HL-60 (cell line): Measurements from ENCODE around the gene STRIP2.

Experiments used
- DNase-seq, 2 experiments: peaks; one replicate each; pipeline ENCODE4 v3.0.0-alpha.2; 2010 to 2020; ENCODE audit warnings: low read depth in 1 of 2, low spot score in 1 of 2
- H3K27ac ChIP-seq: fragments of 250-450 bp; sonication (Bioruptor Pico); replicated peaks from 2 replicates; pipeline ENCODE4 v1.5.1; 2020; ENCODE audit warnings: mild to moderate bottlenecking, moderate library complexity
- H3K27me3 ChIP-seq: fragments of 250-450 bp; sonication (Bioruptor Pico); 2 replicates; pipeline ENCODE4 v1.5.1; 2021; ENCODE audit warnings: mild to moderate bottlenecking, moderate library complexity; ENCODE audit not compliant: insufficient read depth, poor library complexity, severe bottlenecking
- H3K4me3 ChIP-seq: replicated peaks from 2 replicates; pipeline ENCODE4 v1.5.1; 2011; ENCODE audit warnings: mild to moderate bottlenecking, control low read depth, low read length; ENCODE audit not compliant: insufficient read depth
- GABPA ChIP-seq: IDR thresholded peaks from 2 replicates; pipeline ENCODE4 v1.6.1; 2012; ENCODE audit warnings: low read depth
- POLR2AphosphoS5 ChIP-seq: IDR thresholded peaks from 2 replicates; pipeline ENCODE4 v1.6.1; 2012; ENCODE audit warnings: low read depth
- SPI1 ChIP-seq: IDR thresholded peaks from 2 replicates; pipeline ENCODE4 v1.6.1; 2012; ENCODE audit warnings: low read depth, mild to moderate bottlenecking, borderline replicate concordance
- TF ChIP-seq, protein P1 (sequence below): IDR thresholded peaks from one replicate; pipeline ENCODE4 v1.5.1; 2011; ENCODE audit warnings: low read length, control low read depth, inconsistent platforms; ENCODE audit not compliant: insufficient read depth
- TF ChIP-seq, protein P2 (sequence below): IDR thresholded peaks from 2 replicates; pipeline ENCODE4 v1.6.1; 2012; ENCODE audit warnings: low read depth; ENCODE audit not compliant: insufficient replicate concordance

The STRIP2 gene

DNA sequence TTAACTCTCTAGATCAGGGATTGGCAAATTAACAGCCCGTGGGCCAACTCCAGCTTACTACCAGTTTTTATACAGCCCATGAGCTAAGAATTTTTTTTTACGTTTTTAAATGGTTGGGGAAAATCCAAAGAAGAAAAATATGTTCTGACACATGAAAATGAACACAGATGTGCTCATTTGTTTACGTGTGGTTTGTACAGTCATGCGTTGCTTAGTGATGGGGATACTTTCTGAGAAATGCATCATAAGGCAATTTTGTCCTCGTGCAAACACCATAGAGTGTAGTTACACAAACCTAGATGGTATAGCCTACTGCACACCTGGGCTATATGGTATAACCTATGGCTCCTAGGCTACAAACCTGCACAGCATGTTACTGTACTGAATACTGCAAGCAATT lies 59.8 kb downstream of the STRIP2 start:
- Histone ChIP-seq H3K27ac (no peak overlapping the region), H3K4me3 (no peak overlapping the region), H3K27me3 (no peaks in the 10 kb centered on the region)
- TF ChIP-seq, protein P1, sequence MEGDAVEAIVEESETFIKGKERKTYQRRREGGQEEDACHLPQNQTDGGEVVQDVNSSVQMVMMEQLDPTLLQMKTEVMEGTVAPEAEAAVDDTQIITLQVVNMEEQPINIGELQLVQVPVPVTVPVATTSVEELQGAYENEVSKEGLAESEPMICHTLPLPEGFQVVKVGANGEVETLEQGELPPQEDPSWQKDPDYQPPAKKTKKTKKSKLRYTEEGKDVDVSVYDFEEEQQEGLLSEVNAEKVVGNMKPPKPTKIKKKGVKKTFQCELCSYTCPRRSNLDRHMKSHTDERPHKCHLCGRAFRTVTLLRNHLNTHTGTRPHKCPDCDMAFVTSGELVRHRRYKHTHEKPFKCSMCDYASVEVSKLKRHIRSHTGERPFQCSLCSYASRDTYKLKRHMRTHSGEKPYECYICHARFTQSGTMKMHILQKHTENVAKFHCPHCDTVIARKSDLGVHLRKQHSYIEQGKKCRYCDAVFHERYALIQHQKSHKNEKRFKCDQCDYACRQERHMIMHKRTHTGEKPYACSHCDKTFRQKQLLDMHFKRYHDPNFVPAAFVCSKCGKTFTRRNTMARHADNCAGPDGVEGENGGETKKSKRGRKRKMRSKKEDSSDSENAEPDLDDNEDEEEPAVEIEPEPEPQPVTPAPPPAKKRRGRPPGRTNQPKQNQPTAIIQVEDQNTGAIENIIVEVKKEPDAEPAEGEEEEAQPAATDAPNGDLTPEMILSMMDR, result no peak
- TF ChIP-seq POLR2AphosphoS5 (no peak), GABPA (no peak), SPI1 (no peak)
- TF ChIP-seq, protein P2, sequence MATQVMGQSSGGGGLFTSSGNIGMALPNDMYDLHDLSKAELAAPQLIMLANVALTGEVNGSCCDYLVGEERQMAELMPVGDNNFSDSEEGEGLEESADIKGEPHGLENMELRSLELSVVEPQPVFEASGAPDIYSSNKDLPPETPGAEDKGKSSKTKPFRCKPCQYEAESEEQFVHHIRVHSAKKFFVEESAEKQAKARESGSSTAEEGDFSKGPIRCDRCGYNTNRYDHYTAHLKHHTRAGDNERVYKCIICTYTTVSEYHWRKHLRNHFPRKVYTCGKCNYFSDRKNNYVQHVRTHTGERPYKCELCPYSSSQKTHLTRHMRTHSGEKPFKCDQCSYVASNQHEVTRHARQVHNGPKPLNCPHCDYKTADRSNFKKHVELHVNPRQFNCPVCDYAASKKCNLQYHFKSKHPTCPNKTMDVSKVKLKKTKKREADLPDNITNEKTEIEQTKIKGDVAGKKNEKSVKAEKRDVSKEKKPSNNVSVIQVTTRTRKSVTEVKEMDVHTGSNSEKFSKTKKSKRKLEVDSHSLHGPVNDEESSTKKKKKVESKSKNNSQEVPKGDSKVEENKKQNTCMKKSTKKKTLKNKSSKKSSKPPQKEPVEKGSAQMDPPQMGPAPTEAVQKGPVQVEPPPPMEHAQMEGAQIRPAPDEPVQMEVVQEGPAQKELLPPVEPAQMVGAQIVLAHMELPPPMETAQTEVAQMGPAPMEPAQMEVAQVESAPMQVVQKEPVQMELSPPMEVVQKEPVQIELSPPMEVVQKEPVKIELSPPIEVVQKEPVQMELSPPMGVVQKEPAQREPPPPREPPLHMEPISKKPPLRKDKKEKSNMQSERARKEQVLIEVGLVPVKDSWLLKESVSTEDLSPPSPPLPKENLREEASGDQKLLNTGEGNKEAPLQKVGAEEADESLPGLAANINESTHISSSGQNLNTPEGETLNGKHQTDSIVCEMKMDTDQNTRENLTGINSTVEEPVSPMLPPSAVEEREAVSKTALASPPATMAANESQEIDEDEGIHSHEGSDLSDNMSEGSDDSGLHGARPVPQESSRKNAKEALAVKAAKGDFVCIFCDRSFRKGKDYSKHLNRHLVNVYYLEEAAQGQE, result no peak
- no peak for DNase-seq

DNA sequence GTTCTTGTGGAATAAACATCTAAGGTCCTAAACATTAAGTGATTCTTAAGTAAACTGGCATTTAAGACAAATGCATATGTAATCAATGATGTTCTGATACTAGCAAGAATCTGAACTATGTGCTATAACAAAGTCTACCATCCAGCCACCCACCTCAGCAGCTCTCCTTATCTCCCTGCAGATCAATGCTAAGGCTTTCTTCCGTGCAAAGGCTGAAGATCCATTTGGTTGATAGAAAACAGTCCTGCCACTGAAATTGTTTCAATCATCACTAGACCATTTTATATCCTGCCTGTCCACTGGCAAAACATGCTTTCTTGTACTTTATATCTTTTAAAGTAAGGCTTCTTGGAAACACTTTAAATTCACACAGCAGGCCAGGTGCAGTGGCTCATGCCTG lies 61.8 kb downstream of the STRIP2 start:
- Histone ChIP-seq H3K4me3 (no peak overlapping the region), H3K27me3 (no peaks in the 10 kb centered on the region), H3K27ac (no peak overlapping the region)
- no peak for DNase-seq
- TF ChIP-seq GABPA (no peak), SPI1 (no peak)

DNA sequence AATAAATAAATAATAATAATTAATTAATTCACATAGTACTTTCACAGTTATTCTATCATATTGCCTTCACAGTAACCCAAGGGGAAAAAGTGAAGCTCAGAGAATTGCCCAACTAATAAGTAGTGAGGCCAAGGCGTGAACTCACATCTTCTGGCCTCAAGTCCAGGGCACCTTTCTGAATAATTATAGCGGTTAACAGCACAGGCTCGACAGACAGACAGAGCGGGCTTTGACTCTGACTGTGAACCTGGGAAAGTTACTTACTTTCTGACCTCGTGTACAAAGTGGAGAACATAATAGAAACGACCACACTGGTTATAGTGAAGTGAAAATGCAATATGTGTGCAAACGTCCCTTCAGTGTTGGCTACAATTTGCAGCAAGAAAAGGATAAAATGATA lies 62.4 kb downstream of the STRIP2 start:
- DNase-seq, result no peak

DNA sequence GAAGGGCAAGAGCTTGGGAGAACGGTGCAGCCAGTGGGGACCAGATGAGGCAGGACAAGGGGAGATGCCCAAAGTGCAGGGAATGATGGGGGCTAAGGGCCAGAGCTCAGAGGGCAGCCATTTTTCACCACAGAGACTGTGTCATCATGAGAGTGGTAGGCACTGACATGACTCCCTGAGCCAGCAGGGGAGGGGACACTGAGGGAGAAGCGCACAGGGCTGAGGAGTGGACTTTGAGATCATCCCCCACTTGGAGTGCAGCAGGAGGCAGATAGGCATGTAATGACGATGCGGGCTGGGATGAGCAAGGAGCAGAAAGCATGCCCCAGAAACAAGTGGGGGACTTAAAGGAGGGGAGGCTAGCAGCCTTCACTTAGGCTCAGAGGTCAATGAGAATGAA lies 62.9 kb downstream of the STRIP2 start:
- H3K27ac ChIP-seq, result no peak overlapping the region
- no peak for DNase-seq
- TF ChIP-seq, protein P2, result no peak
- TF ChIP-seq GABPA (no peak), POLR2AphosphoS5 (no peak), SPI1 (no peak)
- TF ChIP-seq, protein P1, result no peak
- H3K4me3 ChIP-seq, result no peak overlapping the region
- no peaks in the 10 kb centered on the region for H3K27me3 ChIP-seq

More for the DNA sequence above, 62.4 kb downstream of the STRIP2 start:
- TF ChIP-seq SPI1, result no peak
- TF ChIP-seq, protein P2, result no peak
- TF ChIP-seq GABPA, result no peak
- TF ChIP-seq, protein P1, result no peak
- no peak for TF ChIP-seq POLR2AphosphoS5
- Histone ChIP-seq H3K4me3 (no peak overlapping the region), H3K27me3 (no peaks in the 10 kb centered on the region), H3K27ac (no peak overlapping the region)
